ENCODE data around the gene CHMP5. TPM values are rescaled to one million over a fixed set of nuclear protein-coding genes. Genes with fewer than 3 reads are reported as not detected.

CHMP5 gene
- total and polyA plus RNA-seq, 10 of the 15 experiments (the other 5 are each of a cell fraction or from before 2014, with no cell fraction given), result 40.3 to 179 (median 78.6) TPM

DNA sequence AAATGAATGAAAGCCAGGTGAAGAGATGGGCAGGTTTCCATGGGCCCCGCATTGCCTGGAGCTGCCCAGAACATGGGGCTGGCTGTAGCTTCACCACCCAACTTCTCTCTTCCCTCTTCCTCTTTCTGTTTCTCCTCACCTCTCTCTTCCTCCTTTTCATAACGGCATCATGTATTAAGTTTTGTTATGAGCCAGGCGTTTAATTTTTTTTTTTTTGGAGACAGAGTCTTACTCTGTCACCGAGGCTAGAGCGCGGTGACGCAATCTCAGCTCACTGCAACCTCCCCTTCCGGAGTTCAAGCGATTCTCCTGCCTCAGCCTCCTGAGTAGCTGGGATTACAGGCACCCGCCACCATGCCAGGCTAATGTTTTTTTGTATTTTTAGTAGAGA lies 37.8 kb upstream of the CHMP5 start (continued):
- no peak for TF ChIP-seq IRF3 (IDR thresholded peaks at IDR 0.05)
- TF ChIP-seq ZNF592 (IDR thresholded peaks at IDR 0.05), result no peak
- no peak for TF ChIP-seq SREBF2 (IDR thresholded peaks at IDR 0.05; ENCODE audit: low read length)
- TF ChIP-seq ZNF207 (IDR thresholded peaks at IDR 0.05; ENCODE audit: borderline replicate concordance), result no peak
- no peak for TF ChIP-seq USF2 (IDR thresholded peaks at IDR 0.05; ENCODE audit: borderline replicate concordance, low read depth, low read length)
- no peak for TF ChIP-seq FOS (IDR thresholded peaks at IDR 0.05; ENCODE audit: borderline replicate concordance, extremely low read depth, insufficient read length)
- no peak for TF ChIP-seq HSF1 (IDR thresholded peaks at IDR 0.05; ENCODE audit: low read depth, low read length)
- no peak; the same call in 1 of the 2 replicates for TF ChIP-seq WRNIP1 (IDR thresholded peaks at IDR 0.05; ENCODE audit: borderline replicate concordance, low read depth, low read length)
- no peak for TF ChIP-seq NRF1 (conservative IDR thresholded peaks at IDR 0.05; ENCODE audit: low read depth, low read length)
- TF ChIP-seq, protein P1, sequence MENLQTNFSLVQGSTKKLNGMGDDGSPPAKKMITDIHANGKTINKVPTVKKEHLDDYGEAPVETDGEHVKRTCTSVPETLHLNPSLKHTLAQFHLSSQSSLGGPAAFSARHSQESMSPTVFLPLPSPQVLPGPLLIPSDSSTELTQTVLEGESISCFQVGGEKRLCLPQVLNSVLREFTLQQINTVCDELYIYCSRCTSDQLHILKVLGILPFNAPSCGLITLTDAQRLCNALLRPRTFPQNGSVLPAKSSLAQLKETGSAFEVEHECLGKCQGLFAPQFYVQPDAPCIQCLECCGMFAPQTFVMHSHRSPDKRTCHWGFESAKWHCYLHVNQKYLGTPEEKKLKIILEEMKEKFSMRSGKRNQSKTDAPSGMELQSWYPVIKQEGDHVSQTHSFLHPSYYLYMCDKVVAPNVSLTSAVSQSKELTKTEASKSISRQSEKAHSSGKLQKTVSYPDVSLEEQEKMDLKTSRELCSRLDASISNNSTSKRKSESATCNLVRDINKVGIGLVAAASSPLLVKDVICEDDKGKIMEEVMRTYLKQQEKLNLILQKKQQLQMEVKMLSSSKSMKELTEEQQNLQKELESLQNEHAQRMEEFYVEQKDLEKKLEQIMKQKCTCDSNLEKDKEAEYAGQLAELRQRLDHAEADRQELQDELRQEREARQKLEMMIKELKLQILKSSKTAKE (IDR thresholded peaks at IDR 0.05; ENCODE audit: low read depth, poor library complexity, severe bottlenecking), result no peak
- TF ChIP-seq BACH1 (IDR thresholded peaks at IDR 0.05; ENCODE audit: borderline replicate concordance), result no peak
- no peak for TF ChIP-seq BCL3 (IDR thresholded peaks at IDR 0.05; ENCODE audit: borderline replicate concordance, insufficient read depth, low read depth, low read length, poor library complexity, severe bottlenecking)
- TF ChIP-seq CHD2 (IDR thresholded peaks at IDR 0.05; ENCODE audit: borderline replicate concordance, low read depth, low read length), result no peak
- TF ChIP-seq CREB1 (IDR thresholded peaks at IDR 0.05; ENCODE audit: low read depth), result peak; percentile 85
- TF ChIP-seq EP300 (IDR thresholded peaks at IDR 0.05; ENCODE audit: borderline replicate concordance in 1 of 2, control insufficient read depth in 1 of 2, low read depth in 2 of 2, low read length in 2 of 2), result no peak
- TF ChIP-seq PML (IDR thresholded peaks at IDR 0.05; ENCODE audit: low read length), result 0 out of 2 replicates have a peak, but pooled peaks have one; percentile 59
